Measurements from ENCODE around the gene MACF1. TPM values are rescaled to one million over a fixed set of nuclear protein-coding genes. Genes with fewer than 3 reads are reported as not detected.

The MACF1 gene
- total RNA-seq, 4 donors from 2014 or later = 386 to 627 (median 576) TPM

DNA sequence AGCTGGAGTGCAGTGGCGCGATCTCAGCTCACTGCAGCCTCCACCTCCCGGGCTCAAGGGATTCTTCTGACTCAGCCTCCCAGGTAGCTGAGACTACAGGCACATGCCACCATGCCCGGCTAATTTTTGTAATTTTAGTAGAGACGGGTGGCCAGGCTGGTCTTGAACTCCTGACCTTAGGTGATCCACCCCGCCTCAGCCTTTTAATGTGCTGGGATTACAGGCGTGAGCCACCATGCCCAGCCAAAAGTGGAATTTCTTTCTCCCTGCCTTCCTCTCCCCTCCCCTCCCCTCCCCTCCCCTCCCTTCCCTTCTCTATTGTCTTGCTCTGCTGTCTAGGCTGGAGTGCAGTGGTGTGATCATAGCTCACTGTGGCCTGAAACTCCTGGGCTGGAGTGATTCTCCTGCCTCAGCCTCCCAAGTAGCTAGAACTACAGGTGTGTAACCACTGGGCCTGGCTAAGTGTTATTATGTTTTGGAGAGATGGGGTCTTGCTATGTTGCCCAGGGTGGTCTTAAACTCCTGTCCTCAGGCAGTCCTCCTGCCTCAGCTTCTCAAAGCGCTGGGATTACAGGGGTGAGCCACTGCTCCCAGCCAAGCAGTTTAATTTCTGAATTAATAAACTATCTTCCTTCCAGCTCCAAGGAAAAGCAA lies 10.0 kb upstream of the MACF1 start:
- Histone ChIP-seq H3K9me3 (no peaks in the 10 kb centered on the region), H3K36me3 (no peaks in the 10 kb centered on the region), H3K27ac (replicated peaks in 1 of 4) (peak overlapping the region; percentile 90 to 94 (median 92))

GRCh38 chr1:39195166-39196111 lies 9.1 kb upstream of the MACF1 start:
- Histone ChIP-seq H3K4me3 (no peak overlapping the region), H3K9me3 (no peaks in the 10 kb centered on the region), H3K27me3 (no peaks in the 10 kb centered on the region), H3K36me3 (no peaks in the 10 kb centered on the region), H3K27ac (replicated peaks in 1 of 4) (peak overlapping the region; percentile 90 to 94 (median 92)), H3K4me1 (peaks cover 39 to 93% (median 87%) of the 10 kb centered on the region in 4 donors)
- TF ChIP-seq, protein P1, sequence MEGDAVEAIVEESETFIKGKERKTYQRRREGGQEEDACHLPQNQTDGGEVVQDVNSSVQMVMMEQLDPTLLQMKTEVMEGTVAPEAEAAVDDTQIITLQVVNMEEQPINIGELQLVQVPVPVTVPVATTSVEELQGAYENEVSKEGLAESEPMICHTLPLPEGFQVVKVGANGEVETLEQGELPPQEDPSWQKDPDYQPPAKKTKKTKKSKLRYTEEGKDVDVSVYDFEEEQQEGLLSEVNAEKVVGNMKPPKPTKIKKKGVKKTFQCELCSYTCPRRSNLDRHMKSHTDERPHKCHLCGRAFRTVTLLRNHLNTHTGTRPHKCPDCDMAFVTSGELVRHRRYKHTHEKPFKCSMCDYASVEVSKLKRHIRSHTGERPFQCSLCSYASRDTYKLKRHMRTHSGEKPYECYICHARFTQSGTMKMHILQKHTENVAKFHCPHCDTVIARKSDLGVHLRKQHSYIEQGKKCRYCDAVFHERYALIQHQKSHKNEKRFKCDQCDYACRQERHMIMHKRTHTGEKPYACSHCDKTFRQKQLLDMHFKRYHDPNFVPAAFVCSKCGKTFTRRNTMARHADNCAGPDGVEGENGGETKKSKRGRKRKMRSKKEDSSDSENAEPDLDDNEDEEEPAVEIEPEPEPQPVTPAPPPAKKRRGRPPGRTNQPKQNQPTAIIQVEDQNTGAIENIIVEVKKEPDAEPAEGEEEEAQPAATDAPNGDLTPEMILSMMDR (IDR thresholded peaks at IDR 0.05) = no peak
- TF ChIP-seq POLR2AphosphoS5 (IDR thresholded peaks at IDR 0.05) (peak in 1 of 2 donors; percentile 29), POLR2A (IDR thresholded peaks at IDR 0.05; ENCODE audit: low read depth) (no peak)
- no peak for DNase-seq (ENCODE audit: extremely low spot score)
- intact Hi-C loops (cut with DNase I) = loop anchor here (2.0 kb wide), 1 partner anchor 63 kb away; no protein-coding TSS in a partner anchor
- 25% methylated on average over 5 of the region's 5 CpGs for WGBS

More for the DNA sequence above, 10.0 kb upstream of the MACF1 start:
- Histone ChIP-seq H3K27me3 (no peaks in the 10 kb centered on the region), H3K4me1 (peaks cover 42 to 94% (median 93%) of the 10 kb centered on the region in 4 donors), H3K4me3 (no peak overlapping the region)
- TF ChIP-seq POLR2AphosphoS5 (IDR thresholded peaks at IDR 0.05) (no peak), EP300 (IDR thresholded peaks at IDR 0.05) (no peak), POLR2A (IDR thresholded peaks at IDR 0.05; ENCODE audit: low read depth) (no peak)
- TF ChIP-seq, protein P1 (IDR thresholded peaks at IDR 0.05) = no peak
- WGBS = 74% methylated on average over 8 of the region's 8 CpGs
- intact Hi-C loops (cut with DNase I) = no loop called here
- DNase-seq (ENCODE audit: extremely low spot score) = no peak

DNA sequence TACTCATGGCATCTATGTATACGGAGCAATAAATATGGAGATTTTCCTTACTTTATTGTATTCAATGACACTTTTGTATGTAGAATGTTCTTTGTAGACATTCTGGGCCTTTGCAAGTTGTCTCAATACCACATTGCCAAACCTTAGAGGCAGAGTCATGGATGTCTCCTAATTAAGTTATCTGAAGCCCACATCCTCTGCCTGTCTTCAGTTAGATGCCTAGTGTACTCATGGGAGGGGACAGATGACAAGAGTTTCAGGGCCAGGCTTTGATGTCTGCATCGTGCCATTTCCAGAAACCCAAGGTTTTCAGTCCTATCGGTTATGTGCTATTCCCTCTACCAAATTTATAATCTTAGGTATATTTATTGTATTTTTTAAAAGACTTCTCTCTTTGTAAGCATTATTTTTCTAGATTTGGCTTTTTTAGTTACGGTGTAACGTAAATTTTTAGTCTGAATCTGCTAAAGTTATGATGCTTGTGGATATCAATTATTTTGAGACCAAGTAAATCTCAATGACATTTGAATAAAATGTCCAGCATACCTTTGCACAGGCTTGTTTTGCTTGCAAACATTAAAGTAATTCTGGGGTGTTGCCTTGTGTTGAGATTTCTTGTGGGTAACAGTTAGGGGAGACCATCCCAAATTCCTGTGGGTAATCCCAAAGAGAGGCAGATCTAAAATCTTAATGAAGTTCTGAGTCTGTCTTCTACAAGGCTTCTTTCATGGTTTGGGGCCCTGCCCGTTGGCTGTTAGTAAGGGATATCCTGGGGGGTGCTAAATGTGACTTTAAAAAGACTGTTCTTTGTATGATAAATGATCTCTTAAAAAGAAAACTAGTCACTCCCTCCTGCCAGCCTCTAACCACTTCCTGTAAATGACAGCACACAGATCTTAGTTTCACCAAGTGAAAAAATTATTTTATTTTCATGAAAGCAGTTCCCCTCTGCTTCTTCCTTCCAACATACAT lies 8.0 kb upstream of the MACF1 start:
- no peaks in the 10 kb centered on the region for H3K9me3 ChIP-seq
- H3K4me3 ChIP-seq = no peak overlapping the region
- no peaks in the 10 kb centered on the region for H3K27me3 ChIP-seq
- no peak for DNase-seq (ENCODE audit: extremely low spot score)
- H3K27ac ChIP-seq (replicated peaks in 1 of 4) = peak overlapping the region; percentile 90 to 94 (median 92)
- peaks cover 35 to 88% (median 80%) of the 10 kb centered on the region in 4 donors for H3K4me1 ChIP-seq
- TF ChIP-seq POLR2A (IDR thresholded peaks at IDR 0.05; ENCODE audit: low read depth) = no peak
- no peak for TF ChIP-seq EP300 (IDR thresholded peaks at IDR 0.05)
- no peak for TF ChIP-seq POLR2AphosphoS5 (IDR thresholded peaks at IDR 0.05)
- TF ChIP-seq, protein P1 (IDR thresholded peaks at IDR 0.05) = no peak
- WGBS = 70% methylated on average over 6 of the region's 6 CpGs
- H3K36me3 ChIP-seq = no peaks in the 10 kb centered on the region
- intact Hi-C loops (cut with DNase I) = loop anchor here (2.0 kb wide), 1 partner anchor 62 kb away; no protein-coding TSS in a partner anchor

DNA sequence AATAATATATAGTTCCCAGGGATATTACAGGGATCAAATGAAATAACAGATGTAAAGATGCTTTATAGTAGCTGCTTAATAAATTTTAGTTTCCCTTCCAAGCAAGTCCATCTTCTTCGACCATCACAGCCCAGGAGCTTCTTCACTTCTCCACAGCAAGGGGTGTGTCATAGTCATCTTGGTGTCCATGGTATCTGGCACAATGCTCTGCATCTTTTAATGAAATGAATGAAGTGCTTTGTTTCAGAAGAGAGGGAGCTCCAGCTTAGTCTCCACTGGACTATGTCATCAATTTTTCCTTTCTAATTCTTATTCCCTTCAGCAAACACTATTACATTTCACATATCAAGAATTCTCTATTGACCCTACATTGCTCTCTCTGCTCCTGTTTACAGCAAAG lies 4.9 kb upstream of the MACF1 start:
- peaks cover 30 to 85% (median 73%) of the 10 kb centered on the region in 4 donors for H3K4me1 ChIP-seq
- H3K4me3 ChIP-seq = no peak overlapping the region
- H3K27me3 ChIP-seq = no peaks in the 10 kb centered on the region
- no peak for TF ChIP-seq POLR2AphosphoS5 (IDR thresholded peaks at IDR 0.05)
- TF ChIP-seq POLR2A (IDR thresholded peaks at IDR 0.05; ENCODE audit: low read depth) = no peak
- TF ChIP-seq, protein P1 (IDR thresholded peaks at IDR 0.05) = no peak
- no peak for TF ChIP-seq EP300 (IDR thresholded peaks at IDR 0.05)
- no peaks in the 10 kb centered on the region for H3K36me3 ChIP-seq
- intact Hi-C loops (cut with DNase I) = no loop called here
- no peaks in the 10 kb centered on the region for H3K9me3 ChIP-seq
- WGBS = 93% methylated on average over 1 of the region's 1 CpG
- H3K27ac ChIP-seq (replicated peaks in 1 of 4) = peak overlapping the region; percentile 29 to 93 (median 90)
- DNase-seq (ENCODE audit: extremely low spot score) = no peak

Data from esophagus muscularis mucosa (tissue), 4 donors.